RKO (cell line): ENCODE data around the gene CLDN22.
A peak's percentile ranks its signal among the peaks of the same experiment; 100 is the strongest.

ENCODE experiments used
- DNase-seq: peaks from one replicate; pipeline ENCODE4 v3.0.0-alpha.2; 2016; ENCODE audit warnings: low spot score

Gene CLDN22

GRCh38 chr4:183320211-183321059 lies at the start of gene CLDN22:
Gene CLDN22 (minus strand): TSS chr4:183320276. CDS start chr4:183320218, 58 bp downstream.
- no peak for DNase-seq

GRCh38 chr4:183369073-183369472 lies 49.0 kb upstream of the CLDN22 start:
- DNase-seq = no peak

GRCh38 chr4:183366206-183366835 lies 46.2 kb upstream of the CLDN22 start:
- no peak for DNase-seq

GRCh38 chr4:183364025-183364424 lies 43.9 kb upstream of the CLDN22 start:
- no peak for DNase-seq

GRCh38 chr4:183362916-183363542 lies 43.0 kb upstream of the CLDN22 start:
- DNase-seq = peak; percentile 34

- no peak for DNase-seq
These were observed 42.0 kb upstream of the CLDN22 start for GRCh38 chr4:183362036-183362435.

GRCh38 chr4:183360161-183360919 lies 40.3 kb upstream of the CLDN22 start:
- DNase-seq = no peak

GRCh38 chr4:183358215-183358755 lies 38.2 kb upstream of the CLDN22 start:
- DNase-seq = no peak

- DNase-seq = no peak
These were observed 37.0 kb upstream of the CLDN22 start for GRCh38 chr4:183356931-183357675.

- no peak for DNase-seq
These were observed 36.2 kb upstream of the CLDN22 start for GRCh38 chr4:183356173-183356830.

GRCh38 chr4:183355405-183355804 lies 35.3 kb upstream of the CLDN22 start:
- DNase-seq = peak; percentile 8

- no peak for DNase-seq
These were observed 34.1 kb upstream of the CLDN22 start for GRCh38 chr4:183354219-183354618.

GRCh38 chr4:183353557-183353956 lies 33.5 kb upstream of the CLDN22 start:
- no peak for DNase-seq

- DNase-seq = no peak
These were observed 32.5 kb upstream of the CLDN22 start for GRCh38 chr4:183352546-183352945.

GRCh38 chr4:183350317-183351071 lies 30.4 kb upstream of the CLDN22 start:
- no peak for DNase-seq

- DNase-seq = no peak
These were observed 29.6 kb upstream of the CLDN22 start for GRCh38 chr4:183349673-183350072.

- DNase-seq = peak; percentile 82
These were observed 28.9 kb upstream of the CLDN22 start for GRCh38 chr4:183348706-183349659.

- DNase-seq = no peak
These were observed 28.1 kb upstream of the CLDN22 start for GRCh38 chr4:183348136-183348535.

- no peak for DNase-seq
These were observed 27.5 kb upstream of the CLDN22 start for GRCh38 chr4:183347566-183347965.
